Esophagus (tissue), 2 donors: ENCODE data around the gene CTDSP2. TPM values are rescaled to one million over a fixed set of nuclear protein-coding genes. Genes with fewer than 3 reads are reported as not detected.
A peak's percentile ranks its signal among the peaks of the same experiment; 100 is the strongest.
"Not testable (repeated sequence)": the region's sequence is repeated elsewhere in the genome, so short reads cannot be mapped to it uniquely, and the experiment has no call there.

Source experiments
- H3K27ac ChIP-seq, 2 donors: one replicate each; pipeline ENCODE4 v1.5.1; 2013; ENCODE audit warnings: low read depth in 2 of 2, mild to moderate bottlenecking in 2 of 2, inconsistent platforms in 1 of 2, low read length in 1 of 2, moderate library complexity in 1 of 2
- H3K27me3 ChIP-seq, 2 donors: one replicate each; pipeline ENCODE4 v1.6.1; 2013; ENCODE audit warnings: low read length in 2 of 2, control low read depth in 1 of 2, mild to moderate bottlenecking in 1 of 2; ENCODE audit not compliant: insufficient read depth in 2 of 2, control insufficient read depth in 1 of 2
- H3K36me3 ChIP-seq, 2 donors: one replicate each; pipeline ENCODE4 v1.6.1; 2013; ENCODE audit warnings: low read length in 1 of 2; ENCODE audit not compliant: control insufficient read depth in 2 of 2, insufficient read depth in 2 of 2
- H3K4me1 ChIP-seq, 2 donors: one replicate each; pipeline ENCODE4 v1.6.1; 2013; ENCODE audit warnings: low read length in 1 of 2; ENCODE audit not compliant: control insufficient read depth in 2 of 2, insufficient read depth in 2 of 2
- H3K4me3 ChIP-seq, 2 donors: one replicate each; pipeline ENCODE4 v1.5.1; 2013; ENCODE audit warnings: low read length in 2 of 2, mild to moderate bottlenecking in 2 of 2, low read depth in 1 of 2, moderate library complexity in 1 of 2
- H3K9me3 ChIP-seq, 2 donors: one replicate each; pipeline ENCODE4 v1.6.1; 2013; ENCODE audit warnings: mild to moderate bottlenecking in 2 of 2, low read depth in 1 of 2, low read length in 1 of 2, moderate library complexity in 1 of 2; ENCODE audit not compliant: control insufficient read depth in 2 of 2, insufficient read depth in 1 of 2
- WGBS, 2 donors: extraction: QIAGEN DNeasy Blood & Tissue Kit; methylation state at CpG; one replicate each; pipeline ENCODE4 v1.1.7; 2013; 5-methylcytosine and 5-hydroxymethylcytosine counted together
- polyA plus RNA-seq, 2 donors: library from polyadenylated mRNA; stranded (reverse); fragments of 200-250 nt; gene quantifications; one replicate each; pipeline ENCODE4 v1.2.3, GENCODE V29; 2013
- donor health status: healthy with polysubstance abuse.
- donor health status: Bipolar disorder and iron deficiency.

CTDSP2 gene
- polyA plus RNA-seq, 2 donors, result 22.4 to 34.7 TPM

GRCh38 chr12:57882575-57882974 lies 36.0 kb upstream of the CTDSP2 start:
- Histone ChIP-seq H3K27me3 (no peaks in the 10 kb centered on the region), H3K9me3 (no peaks in the 10 kb centered on the region), H3K27ac (no peak overlapping the region), H3K36me3 (no peaks in the 10 kb centered on the region), H3K4me1 (no peaks in the 10 kb centered on the region), H3K4me3 (no peak overlapping the region)

DNA sequence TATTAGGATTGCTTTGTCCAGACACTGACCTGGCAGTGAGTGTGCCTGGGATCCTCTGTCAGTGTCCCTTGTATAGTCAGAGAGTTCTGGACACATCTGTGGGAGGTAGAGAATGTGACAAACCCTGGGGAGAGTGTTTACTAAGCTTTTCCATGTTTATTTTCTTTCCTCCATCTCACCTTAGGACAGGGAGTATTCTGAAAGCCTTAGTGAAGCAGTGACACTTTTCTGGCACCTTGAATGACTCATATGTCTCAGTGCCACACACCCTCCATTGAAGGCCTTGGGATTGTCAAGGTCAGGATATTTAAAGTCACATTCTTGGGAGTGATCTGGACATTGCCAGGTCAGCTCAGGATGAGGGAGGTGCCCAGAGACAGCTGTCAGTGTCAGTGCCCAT lies 34.9 kb upstream of the CTDSP2 start:
- Histone ChIP-seq H3K27ac (peak overlapping the region; percentile 15 to 70), H3K4me1 (no peaks in the 10 kb centered on the region)

DNA sequence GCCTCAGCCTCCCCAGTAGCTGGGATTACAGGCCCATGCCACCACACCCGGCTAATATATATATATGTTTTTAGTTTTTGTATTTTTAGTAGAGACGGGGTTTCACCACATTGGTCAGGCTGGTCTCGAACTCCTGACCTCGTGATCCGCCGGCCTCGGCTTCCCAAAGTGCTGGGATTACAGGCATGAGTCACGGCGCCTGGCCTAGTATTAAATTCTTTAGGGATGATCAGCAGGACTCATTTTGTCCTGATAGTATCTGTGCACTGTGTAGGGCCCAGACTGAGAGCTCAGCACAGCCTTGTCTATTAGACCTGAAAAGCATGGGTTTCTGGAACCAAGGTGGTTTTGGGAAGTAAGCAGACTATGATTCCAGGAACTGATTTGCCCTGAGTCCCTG lies 34.5 kb upstream of the CTDSP2 start:
- WGBS, 2 donors, result 88% methylated on average over 9 of the region's 9 CpGs
- not testable (repeated sequence) for H3K9me3 ChIP-seq, H3K4me1 ChIP-seq, H3K27me3 ChIP-seq, H3K36me3 ChIP-seq, H3K4me3 ChIP-seq
- peak overlapping the region; percentile 15 to 70 for H3K27ac ChIP-seq

More for the DNA sequence above, 34.9 kb upstream of the CTDSP2 start:
- Histone ChIP-seq H3K9me3 (no peaks in the 10 kb centered on the region), H3K27me3 (no peaks in the 10 kb centered on the region), H3K36me3 (no peaks in the 10 kb centered on the region), H3K4me3 (no peak overlapping the region)

- no peak overlapping the region for H3K4me3 ChIP-seq
- H3K9me3 ChIP-seq, result no peaks in the 10 kb centered on the region
- H3K36me3 ChIP-seq, result no peaks in the 10 kb centered on the region
- WGBS, 2 donors, result 90 to 91% methylated on average over 3 of the region's 3 CpGs
- H3K27ac ChIP-seq, result no peak overlapping the region
- no peaks in the 10 kb centered on the region for H3K27me3 ChIP-seq
- H3K4me1 ChIP-seq, result no peaks in the 10 kb centered on the region
Measured at GRCh38 chr12:57877876-57878275, 31.3 kb upstream of the CTDSP2 start.

DNA sequence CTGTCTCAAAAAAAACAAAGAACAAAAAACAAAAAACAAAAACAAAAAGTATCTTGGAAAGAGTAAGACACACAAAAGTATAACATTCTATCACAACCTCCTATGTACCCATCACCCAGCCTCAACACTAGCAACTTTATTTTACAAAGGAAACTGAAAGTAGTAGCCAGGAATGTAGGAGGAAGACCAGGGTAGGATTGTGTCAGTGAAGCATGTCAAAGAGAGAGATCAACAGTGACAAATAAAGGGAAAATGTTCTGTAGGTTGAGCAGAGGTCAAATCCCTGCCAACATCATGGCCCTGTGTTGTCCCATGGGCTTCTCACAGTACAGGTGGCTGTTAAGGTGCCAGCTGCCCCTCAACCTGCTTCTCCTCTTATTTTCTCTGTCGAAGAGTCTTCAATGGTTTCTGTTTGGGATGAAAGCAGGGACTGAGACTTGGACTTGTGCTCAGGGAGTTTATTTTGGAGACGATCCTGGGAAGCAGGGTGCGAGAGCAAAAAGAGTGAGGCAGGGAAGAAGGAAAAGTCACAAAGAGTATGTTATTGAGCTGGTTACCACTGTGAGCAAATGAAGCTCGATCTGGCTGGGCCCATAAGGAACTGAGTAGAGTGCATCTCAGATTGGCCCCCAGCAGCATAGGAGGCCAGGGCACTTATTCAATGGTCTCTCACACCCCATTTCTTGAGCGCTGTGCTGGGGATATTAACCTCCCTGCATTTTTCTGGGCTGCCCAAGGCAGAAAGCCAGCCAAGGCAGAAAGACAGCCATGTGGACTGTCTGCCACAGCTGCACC lies 29.4 kb upstream of the CTDSP2 start:
- H3K27me3 ChIP-seq, result no peaks in the 10 kb centered on the region
- no peaks in the 10 kb centered on the region for H3K36me3 ChIP-seq
- H3K4me3 ChIP-seq, result no peak overlapping the region
- no peaks in the 10 kb centered on the region for H3K4me1 ChIP-seq
- no peaks in the 10 kb centered on the region for H3K9me3 ChIP-seq
- H3K27ac ChIP-seq, result no peak overlapping the region
- WGBS, 2 donors, result 85 to 91% methylated on average over 5 of the region's 5 CpGs

GRCh38 chr12:57874166-57875108 lies 27.9 kb upstream of the CTDSP2 start:
- Histone ChIP-seq H3K4me3 (no peak overlapping the region), H3K36me3 (no peaks in the 10 kb centered on the region), H3K9me3 (no peaks in the 10 kb centered on the region), H3K27me3 (no peaks in the 10 kb centered on the region), H3K4me1 (no peaks in the 10 kb centered on the region), H3K27ac (no peak overlapping the region)
- 78 to 81% methylated on average over 8 of the region's 8 CpGs for WGBS, 2 donors

DNA sequence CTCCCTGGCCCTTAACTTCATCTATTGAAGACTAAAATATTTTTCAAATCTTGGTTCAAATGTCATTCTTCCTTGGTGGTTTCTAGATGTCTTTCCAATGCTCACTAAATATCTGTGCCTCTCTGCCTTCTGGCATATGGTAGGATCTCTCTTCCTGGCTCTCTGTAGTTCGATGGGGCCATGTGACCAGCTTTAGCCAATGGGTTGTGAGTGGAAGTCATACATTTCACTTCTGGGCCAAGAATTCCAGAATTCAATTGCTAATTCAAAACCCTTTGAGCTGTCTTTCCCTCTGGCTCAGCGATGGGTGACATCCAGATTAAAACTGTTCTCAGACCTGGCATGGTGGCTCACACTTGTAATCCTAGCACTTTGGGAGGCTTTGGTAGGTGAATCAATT lies 25.8 kb upstream of the CTDSP2 start:
- Histone ChIP-seq H3K9me3 (no peaks in the 10 kb centered on the region), H3K27me3 (no peaks in the 10 kb centered on the region), H3K4me1 (no peaks in the 10 kb centered on the region), H3K4me3 (no peak overlapping the region), H3K36me3 (no peaks in the 10 kb centered on the region), H3K27ac (no peak overlapping the region)
- 64 to 81% methylated on average over 2 of the region's 2 CpGs for WGBS, 2 donors

- no peaks in the 10 kb centered on the region for H3K36me3 ChIP-seq
- peaks cover 0 to 2% of the 10 kb centered on the region in 2 donors for H3K4me1 ChIP-seq
- WGBS, 2 donors, result 92% methylated on average over 8 of the region's 8 CpGs
- no peak overlapping the region for H3K4me3 ChIP-seq
- no peaks in the 10 kb centered on the region for H3K27me3 ChIP-seq
- H3K9me3 ChIP-seq, result no peaks in the 10 kb centered on the region
- no peak overlapping the region for H3K27ac ChIP-seq
Measured at GRCh38 chr12:57869927-57870318, 23.4 kb upstream of the CTDSP2 start.

DNA sequence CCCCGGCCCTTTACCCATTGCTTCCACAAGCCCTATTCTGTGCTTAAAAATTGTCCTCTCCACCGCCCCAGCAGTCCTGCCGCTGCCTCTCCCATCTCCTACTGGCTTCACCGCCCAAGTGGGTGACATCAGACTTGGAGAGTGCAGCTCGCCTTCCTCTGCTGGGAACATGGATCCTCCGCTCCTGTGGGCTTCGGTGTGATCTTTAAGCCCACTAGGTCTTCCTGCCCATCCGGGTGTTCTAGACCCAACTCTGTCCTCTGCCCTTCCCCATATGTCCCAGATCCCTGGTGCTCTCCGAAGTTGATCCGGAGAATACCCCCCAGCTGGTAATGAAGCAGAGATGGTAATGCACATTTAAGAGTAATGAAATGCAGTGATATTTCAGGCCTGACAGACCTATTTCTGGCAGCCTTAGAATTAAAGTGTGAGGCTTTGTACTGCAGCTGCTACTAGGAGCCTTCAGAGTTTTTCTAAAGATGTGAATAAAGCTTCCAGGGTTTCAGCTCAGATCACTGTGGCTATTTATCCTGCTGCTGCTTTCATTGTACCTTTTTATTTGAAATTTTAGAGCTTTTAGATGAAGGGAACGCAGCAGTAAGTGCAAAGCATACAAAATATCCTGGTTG lies 22.9 kb upstream of the CTDSP2 start:
- Histone ChIP-seq H3K27me3 (no peaks in the 10 kb centered on the region), H3K27ac (peak overlapping the region; percentile 66 to 68), H3K4me1 (peaks cover 0 to 3% of the 10 kb centered on the region in 2 donors), H3K4me3 (no peak overlapping the region), H3K9me3 (no peaks in the 10 kb centered on the region), H3K36me3 (no peaks in the 10 kb centered on the region)
- whole genome bisulfite sequencing, 2 donors, result 73 to 77% methylated on average over 11 of the region's 11 CpGs
